Neural crest cell (in vitro differentiated cells): ENCODE measurements around the gene PDZRN3. TPM values are rescaled to one million over a fixed set of nuclear protein-coding genes. Genes with fewer than 3 reads are reported as not detected.

Experiments
- DNase-seq: peaks from one replicate; pipeline ENCODE4 v3.0.0; 2021; ENCODE audit warnings: low read depth, mixed read lengths, low spot score
- H3K27ac Mint-ChIP-seq: one replicate; pipeline ENCODE4 v1.8.0; 2021; ENCODE audit warnings: mild to moderate bottlenecking, mixed read lengths; ENCODE audit not compliant: unreplicated experiment
- H3K27me3 Mint-ChIP-seq: 2 replicates; pipeline ENCODE4 v1.8.0; 2021; ENCODE audit warnings: low read depth, mild to moderate bottlenecking, mixed read lengths
- H3K36me3 Mint-ChIP-seq: 2 replicates; pipeline ENCODE4 v1.8.0; 2021; ENCODE audit warnings: low read depth, mild to moderate bottlenecking, mixed read lengths
- H3K4me1 Mint-ChIP-seq: 2 replicates; pipeline ENCODE4 v1.8.0; 2021; ENCODE audit warnings: mixed read lengths
- H3K4me3 Mint-ChIP-seq: one replicate; pipeline ENCODE4 v1.8.0; 2021; ENCODE audit warnings: mild to moderate bottlenecking, mixed read lengths
- H3K9me3 Mint-ChIP-seq: 2 replicates; pipeline ENCODE4 v1.8.0; 2021; ENCODE audit warnings: mixed read lengths
- CTCF ChIP-seq: fragments of 200-600 bp; sonication (generic); conservative IDR thresholded peaks from 2 replicates; pipeline ENCODE4 v1.5.0; 2021; ENCODE audit warnings: antibody characterized with exemption, mild to moderate bottlenecking
- total RNA-seq: library from RNA; stranded (reverse); gene quantifications from 2 replicates; pipeline ENCODE4 v1.2.1, GENCODE V29; 2021

The PDZRN3 gene
- total RNA-seq, 1 donor from 2014 or later, result 12.2 TPM

DNA sequence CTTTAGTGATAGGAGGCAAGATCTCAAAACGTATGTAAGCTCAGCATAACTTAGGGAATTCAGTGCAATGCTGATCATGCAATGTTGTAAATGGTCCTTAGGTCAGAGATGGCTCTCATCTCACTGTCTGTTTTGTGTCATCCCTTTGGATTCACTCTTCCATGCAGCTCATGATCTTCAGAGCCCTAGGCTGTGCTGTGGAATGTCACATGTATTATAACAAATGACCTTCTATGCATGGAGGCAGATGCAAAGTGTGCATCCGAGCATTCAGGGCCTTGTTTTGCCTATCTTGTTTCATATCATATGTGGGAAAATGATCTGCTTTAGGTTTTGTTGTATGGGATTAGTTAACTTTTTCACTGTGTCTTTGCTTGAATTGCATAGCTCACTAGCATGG is 40.5 kb upstream of the PDZRN3 start:
- Mint-ChIP-seq H3K9me3 (no peaks in the 10 kb centered on the region), H3K4me3 (no peak overlapping the region), H3K27ac (no peak overlapping the region), H3K4me1 (peaks cover 9% of the 10 kb centered on the region), H3K27me3 (no peaks in the 10 kb centered on the region), H3K36me3 (no peaks in the 10 kb centered on the region)
- DNase-seq, result no peak
- TF ChIP-seq CTCF, result no peak

- no peak for DNase-seq
- no peak for TF ChIP-seq CTCF
- H3K36me3 Mint-ChIP-seq, result no peaks in the 10 kb centered on the region
- peaks cover 9% of the 10 kb centered on the region for H3K4me1 Mint-ChIP-seq
- H3K9me3 Mint-ChIP-seq, result no peaks in the 10 kb centered on the region
- no peaks in the 10 kb centered on the region for H3K27me3 Mint-ChIP-seq
- H3K4me3 Mint-ChIP-seq, result no peak overlapping the region
- H3K27ac Mint-ChIP-seq, result no peak overlapping the region
Measured at GRCh38 chr3:73664389-73664788, 39.6 kb upstream of the PDZRN3 start.

DNA sequence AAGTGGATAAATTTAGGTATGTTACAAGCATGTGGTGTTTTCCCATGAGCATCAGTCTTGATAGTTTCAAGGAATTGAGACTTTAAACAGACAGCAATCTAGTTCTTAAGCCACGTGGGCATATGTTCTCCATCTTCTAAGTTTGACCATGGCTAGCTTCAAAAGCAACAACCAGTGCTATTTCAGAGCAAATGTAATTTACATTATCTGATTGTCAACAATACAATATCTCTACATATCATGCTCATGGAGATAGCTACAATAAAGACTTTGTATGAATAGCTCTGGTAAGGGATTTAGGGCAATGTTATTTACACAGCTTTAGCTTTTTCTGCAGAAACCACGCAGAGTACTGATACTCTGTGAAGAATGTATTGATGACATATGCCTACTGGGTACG is 38.8 kb upstream of the PDZRN3 start:
- Mint-ChIP-seq H3K36me3 (no peaks in the 10 kb centered on the region), H3K4me1 (peaks cover 9% of the 10 kb centered on the region), H3K27ac (no peak overlapping the region), H3K9me3 (no peaks in the 10 kb centered on the region), H3K4me3 (no peak overlapping the region), H3K27me3 (no peaks in the 10 kb centered on the region)
- no peak for DNase-seq
- no peak for TF ChIP-seq CTCF

GRCh38 chr3:73661265-73661664 is 36.5 kb upstream of the PDZRN3 start:
- no peaks in the 10 kb centered on the region for H3K4me1 Mint-ChIP-seq
- peaks cover 3% of the 10 kb centered on the region for H3K27me3 Mint-ChIP-seq
- H3K9me3 Mint-ChIP-seq, result no peaks in the 10 kb centered on the region

GRCh38 chr3:73658227-73658626 is 33.5 kb upstream of the PDZRN3 start:
- DNase-seq, result no peak
- Mint-ChIP-seq H3K36me3 (no peaks in the 10 kb centered on the region), H3K27me3 (peaks cover 3% of the 10 kb centered on the region), H3K27ac (no peak overlapping the region), H3K4me3 (no peak overlapping the region), H3K4me1 (no peaks in the 10 kb centered on the region), H3K9me3 (no peaks in the 10 kb centered on the region)
- no peak for TF ChIP-seq CTCF

More at GRCh38 chr3:73661265-73661664, 36.5 kb upstream of the PDZRN3 start:
- Mint-ChIP-seq H3K27ac (no peak overlapping the region), H3K36me3 (no peaks in the 10 kb centered on the region), H3K4me3 (no peak overlapping the region)
- no peak for TF ChIP-seq CTCF
- no peak for DNase-seq

DNA sequence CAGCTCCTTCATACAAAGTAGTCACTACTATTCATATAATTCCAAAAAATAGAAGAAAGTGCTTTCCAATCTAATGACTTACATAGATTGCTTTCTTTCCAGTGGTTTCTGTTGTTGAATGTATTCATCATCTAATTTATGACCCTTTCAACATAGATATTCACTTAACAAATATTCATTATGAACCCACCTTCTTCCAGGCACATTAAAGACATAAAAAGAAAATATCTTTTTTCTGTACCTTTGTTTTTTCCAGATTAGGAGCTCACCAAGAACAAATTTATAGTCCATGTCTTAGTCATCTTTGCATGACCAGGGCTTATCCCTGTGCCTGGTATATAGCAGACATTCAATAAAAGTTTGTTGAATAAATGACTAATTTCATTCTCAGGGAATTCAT is 32.4 kb upstream of the PDZRN3 start:
- no peaks in the 10 kb centered on the region for H3K9me3 Mint-ChIP-seq
- H3K36me3 Mint-ChIP-seq, result no peaks in the 10 kb centered on the region
- no peak overlapping the region for H3K4me3 Mint-ChIP-seq
- no peaks in the 10 kb centered on the region for H3K4me1 Mint-ChIP-seq
- DNase-seq, result no peak
- no peak for TF ChIP-seq CTCF
- no peak overlapping the region for H3K27ac Mint-ChIP-seq
- H3K27me3 Mint-ChIP-seq, result peaks cover 3% of the 10 kb centered on the region
